Nephron (organoid): ENCODE measurements around the gene B3GNT2.
"Not testable (repeated sequence)": the region's sequence is repeated elsewhere in the genome, so short reads cannot be mapped to it uniquely, and the experiment has no call there.

ENCODE experiments used
- H3K27ac Mint-ChIP-seq, 3 experiments: 2 replicates each; pipeline ENCODE4 v1.8.0; 2020; ENCODE audit warnings: mixed read lengths in 3 of 3, mild to moderate bottlenecking in 2 of 3, moderate library complexity in 1 of 3
- H3K27me3 Mint-ChIP-seq: 2 replicates; pipeline ENCODE4 v1.8.0; 2021; ENCODE audit warnings: low read depth, mild to moderate bottlenecking, moderate library complexity, mixed read lengths
- H3K36me3 Mint-ChIP-seq: 2 replicates; pipeline ENCODE4 v1.8.0; 2020; ENCODE audit warnings: low read depth, mixed read lengths
- H3K4me1 Mint-ChIP-seq: 2 replicates; pipeline ENCODE4 v1.8.0; 2020; ENCODE audit warnings: mixed read lengths
- H3K4me3 Mint-ChIP-seq, 3 experiments: 2 replicates each; pipeline ENCODE4 v1.8.0; 2020; ENCODE audit warnings: mild to moderate bottlenecking in 3 of 3, mixed read lengths in 3 of 3, moderate library complexity in 2 of 3
- H3K9me3 Mint-ChIP-seq: 2 replicates; pipeline ENCODE4 v1.8.0; 2020; ENCODE audit warnings: mixed read lengths
- CTCF ChIP-seq, 3 experiments: fragments of 200-600 bp; sonication (generic); IDR thresholded peaks; one replicate each; pipeline ENCODE4 v1.5.0; 2021; ENCODE audit warnings: antibody characterized with exemption in 3 of 3; ENCODE audit not compliant: unreplicated experiment in 3 of 3

B3GNT2 gene

DNA sequence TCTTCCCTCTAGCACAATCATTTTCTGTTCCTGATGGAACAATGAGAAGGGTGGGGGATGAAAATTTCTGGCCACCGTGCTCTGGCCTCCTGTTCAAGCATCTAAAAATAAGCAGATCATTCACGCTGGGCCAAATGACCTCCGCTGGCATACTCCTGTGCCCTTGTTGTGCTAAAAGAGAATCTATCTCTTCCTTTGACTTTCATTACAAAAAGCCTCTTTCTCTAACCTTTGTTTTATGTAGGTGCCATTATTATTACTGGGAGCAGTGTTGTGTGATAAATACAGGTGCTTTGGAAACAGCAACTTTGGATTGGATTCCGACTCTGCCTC, 44.6 kb upstream of the B3GNT2 start:
- no peak for TF ChIP-seq CTCF (IDR thresholded peaks at IDR 0.05; ENCODE audit: unreplicated experiment in 3 of 3)
- H3K36me3 Mint-ChIP-seq: peaks cover 19% of the 10 kb centered on the region
- no peak overlapping the region for H3K4me3 Mint-ChIP-seq
- no peak overlapping the region for H3K27ac Mint-ChIP-seq
- no peaks in the 10 kb centered on the region for H3K4me1 Mint-ChIP-seq
- H3K27me3 Mint-ChIP-seq: no peaks in the 10 kb centered on the region
- peaks cover 15% of the 10 kb centered on the region for H3K9me3 Mint-ChIP-seq

GRCh38 chr2:62152000-62152399, 43.9 kb upstream of the B3GNT2 start:
- no peak overlapping the region for H3K4me3 Mint-ChIP-seq
- H3K27ac Mint-ChIP-seq: no peak overlapping the region
- H3K9me3 Mint-ChIP-seq: peaks cover 15% of the 10 kb centered on the region
- H3K27me3 Mint-ChIP-seq: no peaks in the 10 kb centered on the region
- H3K4me1 Mint-ChIP-seq: no peaks in the 10 kb centered on the region
- peaks cover 20% of the 10 kb centered on the region for H3K36me3 Mint-ChIP-seq
- no peak for TF ChIP-seq CTCF (IDR thresholded peaks at IDR 0.05; ENCODE audit: unreplicated experiment in 3 of 3)

- Mint-ChIP-seq H3K27ac (no peak overlapping the region), H3K27me3 (no peaks in the 10 kb centered on the region), H3K4me3 (no peak overlapping the region), H3K9me3 (peaks cover 15% of the 10 kb centered on the region), H3K36me3 (peaks cover 30% of the 10 kb centered on the region), H3K4me1 (no peaks in the 10 kb centered on the region)
- no peak for TF ChIP-seq CTCF (IDR thresholded peaks at IDR 0.05; ENCODE audit: unreplicated experiment in 3 of 3)
Observed at GRCh38 chr2:62156861-62157496, 38.9 kb upstream of the B3GNT2 start.

GRCh38 chr2:62158444-62159121, 37.3 kb upstream of the B3GNT2 start:
- no peak overlapping the region for H3K4me3 Mint-ChIP-seq
- no peaks in the 10 kb centered on the region for H3K27me3 Mint-ChIP-seq
- H3K36me3 Mint-ChIP-seq: peaks cover 23% of the 10 kb centered on the region

DNA sequence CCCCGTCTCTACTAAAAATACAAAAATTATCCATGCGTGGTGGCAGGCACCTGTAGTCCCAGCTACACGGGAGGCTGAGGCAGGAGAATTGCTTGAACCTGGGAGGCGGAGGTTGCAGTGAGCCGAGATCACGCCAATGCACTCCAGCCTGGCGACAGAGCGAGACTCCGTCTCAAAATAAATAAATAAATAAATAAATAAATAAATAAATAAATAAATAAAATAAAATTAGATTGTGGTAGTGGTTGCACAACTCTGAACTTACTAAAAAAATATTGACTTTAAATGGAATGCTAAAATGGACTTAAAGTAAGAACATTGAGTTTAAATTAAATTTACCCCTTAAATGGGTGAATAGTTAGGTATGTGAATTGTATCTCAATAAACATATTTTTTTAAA, 35.2 kb upstream of the B3GNT2 start:
- not testable (repeated sequence) for H3K4me1 Mint-ChIP-seq, H3K27me3 Mint-ChIP-seq, H3K9me3 Mint-ChIP-seq, H3K27ac Mint-ChIP-seq, H3K4me3 Mint-ChIP-seq
- H3K36me3 Mint-ChIP-seq: peaks cover 10% of the 10 kb centered on the region

More at GRCh38 chr2:62158444-62159121, 37.3 kb upstream of the B3GNT2 start:
- H3K4me1 Mint-ChIP-seq: no peaks in the 10 kb centered on the region
- no peak overlapping the region for H3K27ac Mint-ChIP-seq
- H3K9me3 Mint-ChIP-seq: peaks cover 9% of the 10 kb centered on the region
- no peak for TF ChIP-seq CTCF (IDR thresholded peaks at IDR 0.05; ENCODE audit: unreplicated experiment in 3 of 3)

DNA sequence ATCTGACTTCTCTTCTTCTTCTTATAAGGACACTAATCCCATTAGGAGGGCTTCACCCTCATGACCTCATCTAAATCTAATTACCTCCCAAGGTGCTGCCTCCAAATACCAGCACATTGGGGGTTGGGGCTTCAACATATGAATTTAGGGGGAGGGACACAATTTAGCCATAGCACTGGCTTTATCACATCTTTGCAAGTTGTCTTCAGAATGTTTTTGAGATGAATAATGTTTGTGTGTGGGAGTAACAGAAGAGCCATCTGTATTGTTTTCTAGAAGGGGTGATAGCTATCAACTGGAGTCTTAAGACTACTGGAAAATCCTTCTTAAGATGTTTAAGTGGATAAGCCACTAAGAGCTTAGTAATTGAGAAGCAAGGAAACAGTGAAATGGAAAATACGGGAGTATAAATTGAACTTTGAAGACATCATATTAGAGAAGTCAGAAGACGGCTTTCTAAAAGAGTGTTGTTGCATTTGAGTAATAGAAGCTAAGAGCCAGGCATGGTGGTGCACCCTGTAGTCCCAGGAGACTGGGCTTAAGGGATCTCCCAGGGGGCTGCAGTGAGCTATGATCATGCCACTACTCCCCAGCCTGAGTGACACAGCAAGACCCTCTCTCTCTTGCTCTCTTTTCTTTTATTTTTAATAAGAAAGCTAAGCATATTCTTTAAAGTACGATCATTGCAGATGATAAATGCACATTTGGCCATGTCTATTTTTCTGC, 32.6 kb upstream of the B3GNT2 start:
- Mint-ChIP-seq H3K9me3 (no peaks in the 10 kb centered on the region), H3K4me3 (no peak overlapping the region), H3K27me3 (no peaks in the 10 kb centered on the region), H3K27ac (no peak overlapping the region), H3K4me1 (no peaks in the 10 kb centered on the region), H3K36me3 (no peaks in the 10 kb centered on the region)
- TF ChIP-seq CTCF (IDR thresholded peaks at IDR 0.05; ENCODE audit: unreplicated experiment in 3 of 3): no peak
